HL-60 (cell line): ENCODE results near the gene CDC45.

ENCODE experiments used
- DNase-seq, 2 experiments: peaks; one replicate each; pipeline ENCODE4 v3.0.0-alpha.2; 2010 to 2020; ENCODE audit warnings: low read depth in 1 of 2, low spot score in 1 of 2
- H3K27ac ChIP-seq: fragments of 250-450 bp; sonication (Bioruptor Pico); replicated peaks from 2 replicates; pipeline ENCODE4 v1.5.1; 2020; ENCODE audit warnings: mild to moderate bottlenecking, moderate library complexity
- H3K27me3 ChIP-seq: fragments of 250-450 bp; sonication (Bioruptor Pico); 2 replicates; pipeline ENCODE4 v1.5.1; 2021; ENCODE audit warnings: mild to moderate bottlenecking, moderate library complexity; ENCODE audit not compliant: insufficient read depth, poor library complexity, severe bottlenecking
- H3K4me3 ChIP-seq: replicated peaks from 2 replicates; pipeline ENCODE4 v1.5.1; 2011; ENCODE audit warnings: mild to moderate bottlenecking, control low read depth, low read length; ENCODE audit not compliant: insufficient read depth
- CTCF ChIP-seq: IDR thresholded peaks from one replicate; pipeline ENCODE4 v1.5.1; 2011; ENCODE audit warnings: low read length, control low read depth, inconsistent platforms; ENCODE audit not compliant: insufficient read depth
- GABPA ChIP-seq: IDR thresholded peaks from 2 replicates; pipeline ENCODE4 v1.6.1; 2012; ENCODE audit warnings: low read depth
- POLR2AphosphoS5 ChIP-seq: IDR thresholded peaks from 2 replicates; pipeline ENCODE4 v1.6.1; 2012; ENCODE audit warnings: low read depth
- REST ChIP-seq: IDR thresholded peaks from 2 replicates; pipeline ENCODE4 v1.6.1; 2012; ENCODE audit warnings: low read depth; ENCODE audit not compliant: insufficient replicate concordance
- SPI1 ChIP-seq: IDR thresholded peaks from 2 replicates; pipeline ENCODE4 v1.6.1; 2012; ENCODE audit warnings: low read depth, mild to moderate bottlenecking, borderline replicate concordance

CDC45 gene

GRCh38 chr22:19520007-19520406, 40.3 kb downstream of the CDC45 start:
- TF ChIP-seq CTCF, result no peak
- no peak for TF ChIP-seq GABPA
- TF ChIP-seq SPI1, result no peak
- TF ChIP-seq POLR2AphosphoS5, result no peak
- TF ChIP-seq REST, result no peak
- Histone ChIP-seq H3K4me3 (no peak overlapping the region), H3K27ac (no peak overlapping the region), H3K27me3 (peaks cover 21% of the 10 kb centered on the region)
- no peak for DNase-seq

GRCh38 chr22:19520566-19521305, 41.0 kb downstream of the CDC45 start:
- Histone ChIP-seq H3K27ac (no peak overlapping the region), H3K4me3 (no peak overlapping the region), H3K27me3 (peaks cover 28% of the 10 kb centered on the region)
- no peak for DNase-seq
- TF ChIP-seq CTCF, result no peak
- TF ChIP-seq REST, result no peak
- no peak for TF ChIP-seq POLR2AphosphoS5
- no peak for TF ChIP-seq SPI1
- no peak for TF ChIP-seq GABPA

- Histone ChIP-seq H3K4me3 (no peak overlapping the region), H3K27ac (no peak overlapping the region)
- no peak for DNase-seq
Observed at GRCh38 chr22:19522190-19522880, 42.6 kb downstream of the CDC45 start.

More at GRCh38 chr22:19522190-19522880, 42.6 kb downstream of the CDC45 start:
- H3K27me3 ChIP-seq, result peaks cover 28% of the 10 kb centered on the region
- TF ChIP-seq SPI1 (no peak), POLR2AphosphoS5 (no peak), REST (no peak), GABPA (no peak), CTCF (no peak)
